Liver (tissue), 9 donors: ENCODE results near the gene CTNNBL1. TPM values are rescaled to one million over a fixed set of nuclear protein-coding genes. Genes with fewer than 3 reads are reported as not detected.

Experiments used
- DNase-seq: peaks from one replicate; pipeline ENCODE4 v3.0.0-alpha.2; 2017; ENCODE audit warnings: low spot score
- H3K27ac ChIP-seq, 2 donors: one replicate each; pipeline ENCODE4 v1.7.0; 2013; ENCODE audit warnings: inconsistent platforms in 2 of 2, low read length in 2 of 2, control low read depth in 1 of 2, low read depth in 1 of 2, mild to moderate bottlenecking in 1 of 2
- H3K27me3 ChIP-seq, 4 donors: one replicate each; pipeline versions ENCODE4 v1.6.1 to v1.7.0; 2013; ENCODE audit warnings: low read length in 3 of 4, inconsistent platforms in 1 of 4, mild to moderate bottlenecking in 1 of 4, moderate library complexity in 1 of 4; ENCODE audit not compliant: control insufficient read depth in 4 of 4, insufficient read depth in 4 of 4
- H3K36me3 ChIP-seq, 4 donors: one replicate each; pipeline versions ENCODE4 v1.6.1 to v1.7.0; 2013; ENCODE audit warnings: low read length in 3 of 4, mild to moderate bottlenecking in 3 of 4, low read depth in 1 of 4, moderate library complexity in 1 of 4; ENCODE audit not compliant: control insufficient read depth in 4 of 4, insufficient read depth in 3 of 4
- H3K4me1 ChIP-seq, 4 donors: one replicate each; pipeline versions ENCODE4 v1.6.1 to v1.7.0; 2013; ENCODE audit warnings: low read length in 3 of 4, mild to moderate bottlenecking in 3 of 4, moderate library complexity in 1 of 4; ENCODE audit not compliant: control insufficient read depth in 4 of 4, insufficient read depth in 4 of 4
- H3K4me3 ChIP-seq, 3 donors: one replicate each; pipeline versions ENCODE4 v1.6.1 to v1.7.0; 2013; ENCODE audit warnings: low read length in 3 of 3, control low read depth in 1 of 3, low read depth in 1 of 3, mild to moderate bottlenecking in 1 of 3
- H3K9ac ChIP-seq, 2 donors: one replicate each; pipeline ENCODE4 v1.7.0; 2013; ENCODE audit warnings: low read length in 2 of 2, mild to moderate bottlenecking in 2 of 2, moderate library complexity in 2 of 2, control low read depth in 1 of 2, low read depth in 1 of 2
- H3K9me3 ChIP-seq, 4 donors: one replicate each; pipeline versions ENCODE4 v1.6.1 to v1.7.0; 2013; ENCODE audit warnings: low read length in 3 of 4; ENCODE audit not compliant: control insufficient read depth in 4 of 4
- EGR1 ChIP-seq, 2 donors: IDR thresholded peaks; 2 replicates each; pipeline ENCODE4 v1.6.1; 2016 to 2018; ENCODE audit warnings: antibody characterized with exemption in 2 of 2, low read depth in 2 of 2
- FOXA1 ChIP-seq: IDR thresholded peaks from 2 replicates; pipeline ENCODE4 v1.6.1; 2016; ENCODE audit warnings: antibody characterized with exemption
- FOXA2 ChIP-seq: IDR thresholded peaks from 2 replicates; pipeline ENCODE4 v1.6.1; 2016; ENCODE audit warnings: antibody characterized with exemption
- GABPA ChIP-seq, 2 donors: IDR thresholded peaks in 1 of 2; conservative IDR thresholded peaks in 1 of 2; 2 replicates each; pipeline ENCODE4 v1.6.1; 2016; ENCODE audit warnings: antibody characterized with exemption in 2 of 2, mild to moderate bottlenecking in 1 of 2, moderate library complexity in 1 of 2
- HNF4A ChIP-seq, 2 donors: conservative IDR thresholded peaks; 2 replicates each; pipeline ENCODE4 v1.6.1; 2016; ENCODE audit warnings: antibody characterized with exemption in 2 of 2, mild to moderate bottlenecking in 2 of 2
- HNF4G ChIP-seq: IDR thresholded peaks from 2 replicates; pipeline ENCODE4 v1.6.1; 2016; ENCODE audit warnings: antibody characterized with exemption
- JUND ChIP-seq, 2 donors: IDR thresholded peaks; 2 replicates each; pipeline ENCODE4 v1.6.1; 2016; ENCODE audit warnings: antibody characterized with exemption in 2 of 2
- NR2F2 ChIP-seq: IDR thresholded peaks from 2 replicates; pipeline ENCODE4 v1.6.1; 2016; ENCODE audit warnings: antibody characterized with exemption
- RAD21 ChIP-seq, 2 donors: IDR thresholded peaks; 2 replicates each; pipeline ENCODE4 v1.6.1; 2016; ENCODE audit warnings: antibody characterized with exemption in 2 of 2, mild to moderate bottlenecking in 2 of 2
- RXRA ChIP-seq, 2 donors: IDR thresholded peaks; 2 replicates each; pipeline ENCODE4 v1.6.1; 2017 to 2018; ENCODE audit warnings: antibody characterized with exemption in 2 of 2, mild to moderate bottlenecking in 1 of 2
- SP1 ChIP-seq: IDR thresholded peaks from 2 replicates; pipeline ENCODE4 v1.6.1; 2018; ENCODE audit warnings: antibody characterized with exemption, mild to moderate bottlenecking
- TAF1 ChIP-seq: conservative IDR thresholded peaks from 2 replicates; pipeline ENCODE4 v1.6.1; 2016; ENCODE audit warnings: antibody characterized with exemption, mild to moderate bottlenecking
- YY1 ChIP-seq: IDR thresholded peaks from 2 replicates; pipeline ENCODE4 v1.6.1; 2016; ENCODE audit warnings: antibody characterized with exemption, mild to moderate bottlenecking
- WGBS: extraction: QIAGEN DNeasy Blood & Tissue Kit; methylation state at CpG from one replicate; pipeline ENCODE4 v1.1.7; 2013; 5-methylcytosine and 5-hydroxymethylcytosine counted together
- polyA plus RNA-seq, 2 donors: library from polyadenylated mRNA; stranded (reverse) in 1 of 2; unstranded in 1 of 2; fragments of 200-250 nt in 1 of 2; fragments of >200 nt in 1 of 2; fragmentation: Nextera tagmentation in 1 of 2; extraction: Ambion mirVana in 1 of 2; gene quantifications; one replicate each; pipeline versions ENCODE4 v1.2.1 to v1.2.3, GENCODE V29; 2013 to 2015
- total RNA-seq, 2 donors: library from RNA; depleted of rRNA; stranded (reverse); fragments of >200 nt; gene quantifications; one replicate each; pipeline ENCODE4 v1.2.3, GENCODE V29; 2014
- TF ChIP-seq, protein P1 (sequence below): fragments of 150-350 bp; IDR thresholded peaks from 2 replicates; pipeline ENCODE4 v1.5.1; 2017; ENCODE audit warnings: improper control_type of control experiment, low read depth, low read length; ENCODE audit not compliant: missing input control
- TF ChIP-seq, protein P2 (sequence below): IDR thresholded peaks from 2 replicates; pipeline ENCODE4 v1.6.1; 2016; ENCODE audit warnings: antibody characterized with exemption
- TF ChIP-seq, protein P3 (sequence below): IDR thresholded peaks from 2 replicates; pipeline ENCODE4 v1.6.1; 2016; ENCODE audit warnings: antibody characterized with exemption
- TF ChIP-seq, protein P4 (sequence below): IDR thresholded peaks from 2 replicates; pipeline ENCODE4 v1.6.1; 2016; ENCODE audit warnings: antibody characterized with exemption, mild to moderate bottlenecking
- TF ChIP-seq, protein P5 (sequence below): IDR thresholded peaks from 2 replicates; pipeline ENCODE4 v1.6.1; 2016; ENCODE audit warnings: antibody characterized with exemption
- donor health status: healthy.
- donor health status: healthy.
- donor health status: healthy.
- donor health status: healthy.
- donor health status: healthy.

The CTNNBL1 gene
- total and polyA plus RNA-seq, 4 donors, result 18.3 to 25.4 (median 20.3) TPM

DNA sequence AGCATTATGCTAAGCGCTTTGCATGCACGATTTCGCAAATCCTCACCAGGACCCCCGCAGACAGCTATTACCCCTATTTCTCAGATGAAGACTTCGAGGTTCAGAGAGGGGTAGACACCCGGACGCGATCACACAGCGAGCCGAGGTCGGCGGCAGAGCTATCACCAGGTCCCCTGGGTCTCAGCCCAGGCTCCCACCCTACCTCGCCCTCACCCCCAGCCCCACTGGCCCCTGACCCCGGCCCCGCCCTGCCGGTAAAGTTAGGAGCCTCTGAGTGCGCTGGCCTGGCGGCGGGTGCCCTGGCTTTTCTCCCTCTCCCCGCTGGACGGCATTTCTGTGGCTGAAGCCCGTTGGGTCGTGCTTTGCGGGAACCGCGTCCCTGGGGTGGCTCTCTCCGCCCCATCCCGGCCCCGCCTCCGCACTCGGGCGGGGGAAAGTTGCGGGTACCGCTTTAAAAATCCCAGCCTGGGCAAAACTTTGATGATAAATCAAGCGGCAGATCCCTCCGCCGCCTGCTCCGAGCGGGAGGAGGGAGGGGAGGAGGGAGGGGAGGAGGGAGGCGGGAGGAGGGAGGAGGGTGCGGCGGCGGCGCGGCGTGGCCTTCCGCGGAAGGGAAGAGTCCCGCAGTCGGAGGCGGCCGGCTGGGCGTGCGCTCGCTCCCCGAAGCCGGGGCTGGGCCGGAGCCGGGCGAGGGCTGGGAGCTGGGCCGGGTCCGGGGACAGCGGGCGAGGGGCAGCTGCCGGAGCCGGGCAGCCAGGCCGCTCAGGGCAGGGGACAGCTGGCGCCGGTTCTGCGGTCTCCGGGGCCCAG lies 208.9 kb downstream of the CTNNBL1 start, which contains the start of gene VSTM2L:
Gene VSTM2L (plus strand): TSS at position 624 of the 810 bp plus-strand sequence. CDS start 224 bp downstream, outside the sequence.
- Histone ChIP-seq H3K4me1 (peaks cover 3 to 8% (median 5%) of the 10 kb centered on the region in 4 donors), H3K4me3 (peak within 1 kb of the TSS; percentile 23 to 47 (median 41)), H3K9ac (no peak within 1 kb of the TSS), H3K27ac (no peak within 1 kb of the TSS), H3K9me3 (no peaks in the 10 kb centered on the region), H3K27me3 (peaks cover 0 to 3% (median 0%) of the 10 kb centered on the region in 4 donors), H3K36me3 (no peaks in the 10 kb centered on the region)
- no peak for DNase-seq
- TF ChIP-seq HNF4A (conservative IDR thresholded peaks at IDR 0.05), result no peak
- no peak for TF ChIP-seq TAF1
- no peak for TF ChIP-seq RXRA (IDR thresholded peaks at IDR 0.05)
- no peak for TF ChIP-seq JUND (IDR thresholded peaks at IDR 0.05)
- TF ChIP-seq SP1, result no peak
- TF ChIP-seq, protein P1, sequence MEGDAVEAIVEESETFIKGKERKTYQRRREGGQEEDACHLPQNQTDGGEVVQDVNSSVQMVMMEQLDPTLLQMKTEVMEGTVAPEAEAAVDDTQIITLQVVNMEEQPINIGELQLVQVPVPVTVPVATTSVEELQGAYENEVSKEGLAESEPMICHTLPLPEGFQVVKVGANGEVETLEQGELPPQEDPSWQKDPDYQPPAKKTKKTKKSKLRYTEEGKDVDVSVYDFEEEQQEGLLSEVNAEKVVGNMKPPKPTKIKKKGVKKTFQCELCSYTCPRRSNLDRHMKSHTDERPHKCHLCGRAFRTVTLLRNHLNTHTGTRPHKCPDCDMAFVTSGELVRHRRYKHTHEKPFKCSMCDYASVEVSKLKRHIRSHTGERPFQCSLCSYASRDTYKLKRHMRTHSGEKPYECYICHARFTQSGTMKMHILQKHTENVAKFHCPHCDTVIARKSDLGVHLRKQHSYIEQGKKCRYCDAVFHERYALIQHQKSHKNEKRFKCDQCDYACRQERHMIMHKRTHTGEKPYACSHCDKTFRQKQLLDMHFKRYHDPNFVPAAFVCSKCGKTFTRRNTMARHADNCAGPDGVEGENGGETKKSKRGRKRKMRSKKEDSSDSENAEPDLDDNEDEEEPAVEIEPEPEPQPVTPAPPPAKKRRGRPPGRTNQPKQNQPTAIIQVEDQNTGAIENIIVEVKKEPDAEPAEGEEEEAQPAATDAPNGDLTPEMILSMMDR, result no peak
- no peak for TF ChIP-seq YY1
- TF ChIP-seq RAD21 (IDR thresholded peaks at IDR 0.05), result no peak
- TF ChIP-seq NR2F2, result no peak
- TF ChIP-seq FOXA2, result no peak
- TF ChIP-seq, protein P2, sequence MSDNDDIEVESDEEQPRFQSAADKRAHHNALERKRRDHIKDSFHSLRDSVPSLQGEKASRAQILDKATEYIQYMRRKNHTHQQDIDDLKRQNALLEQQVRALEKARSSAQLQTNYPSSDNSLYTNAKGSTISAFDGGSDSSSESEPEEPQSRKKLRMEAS, result no peak
- TF ChIP-seq, protein P3, sequence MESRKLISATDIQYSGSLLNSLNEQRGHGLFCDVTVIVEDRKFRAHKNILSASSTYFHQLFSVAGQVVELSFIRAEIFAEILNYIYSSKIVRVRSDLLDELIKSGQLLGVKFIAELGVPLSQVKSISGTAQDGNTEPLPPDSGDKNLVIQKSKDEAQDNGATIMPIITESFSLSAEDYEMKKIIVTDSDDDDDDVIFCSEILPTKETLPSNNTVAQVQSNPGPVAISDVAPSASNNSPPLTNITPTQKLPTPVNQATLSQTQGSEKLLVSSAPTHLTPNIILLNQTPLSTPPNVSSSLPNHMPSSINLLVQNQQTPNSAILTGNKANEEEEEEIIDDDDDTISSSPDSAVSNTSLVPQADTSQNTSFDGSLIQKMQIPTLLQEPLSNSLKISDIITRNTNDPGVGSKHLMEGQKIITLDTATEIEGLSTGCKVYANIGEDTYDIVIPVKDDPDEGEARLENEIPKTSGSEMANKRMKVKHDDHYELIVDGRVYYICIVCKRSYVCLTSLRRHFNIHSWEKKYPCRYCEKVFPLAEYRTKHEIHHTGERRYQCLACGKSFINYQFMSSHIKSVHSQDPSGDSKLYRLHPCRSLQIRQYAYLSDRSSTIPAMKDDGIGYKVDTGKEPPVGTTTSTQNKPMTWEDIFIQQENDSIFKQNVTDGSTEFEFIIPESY, result no peak
- no peak for TF ChIP-seq HNF4G
- TF ChIP-seq, protein P4, sequence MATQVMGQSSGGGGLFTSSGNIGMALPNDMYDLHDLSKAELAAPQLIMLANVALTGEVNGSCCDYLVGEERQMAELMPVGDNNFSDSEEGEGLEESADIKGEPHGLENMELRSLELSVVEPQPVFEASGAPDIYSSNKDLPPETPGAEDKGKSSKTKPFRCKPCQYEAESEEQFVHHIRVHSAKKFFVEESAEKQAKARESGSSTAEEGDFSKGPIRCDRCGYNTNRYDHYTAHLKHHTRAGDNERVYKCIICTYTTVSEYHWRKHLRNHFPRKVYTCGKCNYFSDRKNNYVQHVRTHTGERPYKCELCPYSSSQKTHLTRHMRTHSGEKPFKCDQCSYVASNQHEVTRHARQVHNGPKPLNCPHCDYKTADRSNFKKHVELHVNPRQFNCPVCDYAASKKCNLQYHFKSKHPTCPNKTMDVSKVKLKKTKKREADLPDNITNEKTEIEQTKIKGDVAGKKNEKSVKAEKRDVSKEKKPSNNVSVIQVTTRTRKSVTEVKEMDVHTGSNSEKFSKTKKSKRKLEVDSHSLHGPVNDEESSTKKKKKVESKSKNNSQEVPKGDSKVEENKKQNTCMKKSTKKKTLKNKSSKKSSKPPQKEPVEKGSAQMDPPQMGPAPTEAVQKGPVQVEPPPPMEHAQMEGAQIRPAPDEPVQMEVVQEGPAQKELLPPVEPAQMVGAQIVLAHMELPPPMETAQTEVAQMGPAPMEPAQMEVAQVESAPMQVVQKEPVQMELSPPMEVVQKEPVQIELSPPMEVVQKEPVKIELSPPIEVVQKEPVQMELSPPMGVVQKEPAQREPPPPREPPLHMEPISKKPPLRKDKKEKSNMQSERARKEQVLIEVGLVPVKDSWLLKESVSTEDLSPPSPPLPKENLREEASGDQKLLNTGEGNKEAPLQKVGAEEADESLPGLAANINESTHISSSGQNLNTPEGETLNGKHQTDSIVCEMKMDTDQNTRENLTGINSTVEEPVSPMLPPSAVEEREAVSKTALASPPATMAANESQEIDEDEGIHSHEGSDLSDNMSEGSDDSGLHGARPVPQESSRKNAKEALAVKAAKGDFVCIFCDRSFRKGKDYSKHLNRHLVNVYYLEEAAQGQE, result no peak
- TF ChIP-seq, protein P5, sequence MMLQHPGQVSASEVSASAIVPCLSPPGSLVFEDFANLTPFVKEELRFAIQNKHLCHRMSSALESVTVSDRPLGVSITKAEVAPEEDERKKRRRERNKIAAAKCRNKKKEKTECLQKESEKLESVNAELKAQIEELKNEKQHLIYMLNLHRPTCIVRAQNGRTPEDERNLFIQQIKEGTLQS, result no peak
- TF ChIP-seq GABPA (IDR thresholded peaks at IDR 0.05 in 1 of 2, conservative IDR thresholded peaks at IDR 0.05 in 1 of 2), result no peak
- TF ChIP-seq FOXA1, result no peak
- no peak for TF ChIP-seq EGR1 (IDR thresholded peaks at IDR 0.05; ENCODE audit: low read depth in 2 of 2)
- 7% methylated on average over 71 of the region's 71 CpGs for WGBS
